HG03432 (cell line): ENCODE results near the gene RFNG.

Source experiments
- ATAC-seq: cut with Tn5 transposase; IDR thresholded peaks from one replicate; pipeline ENCODE4 v1.9.1; 2021; ENCODE audit warnings: mild to moderate bottlenecking, moderate library complexity; ENCODE audit not compliant: unreplicated experiment

The RFNG gene

GRCh38 chr17:82030470-82031302 is 20.9 kb downstream of the RFNG start:
- ATAC-seq = peak; percentile 43

GRCh38 chr17:82029990-82030469 is 21.6 kb downstream of the RFNG start:
- ATAC-seq = no peak

GRCh38 chr17:82029391-82029790 is 22.2 kb downstream of the RFNG start:
- ATAC-seq = no peak

GRCh38 chr17:82028966-82029365 is 22.6 kb downstream of the RFNG start:
- no peak for ATAC-seq

- no peak for ATAC-seq
These were observed 23.4 kb downstream of the RFNG start for GRCh38 chr17:82028246-82028645.

GRCh38 chr17:82025401-82026107 is 26.1 kb downstream of the RFNG start:
- no peak for ATAC-seq

- no peak for ATAC-seq
These were observed 26.8 kb downstream of the RFNG start for GRCh38 chr17:82024859-82025258.

- peak; percentile 1 for ATAC-seq
These were observed 28.0 kb downstream of the RFNG start for GRCh38 chr17:82023447-82024241.

GRCh38 chr17:82022981-82023446 is 28.6 kb downstream of the RFNG start, which contains the start of gene LRRC45:
Gene LRRC45 (plus strand): TSS chr17:82023305. CDS start chr17:82023644, 339 bp downstream.
- peak; percentile 84 for ATAC-seq

- no peak for ATAC-seq
These were observed 29.2 kb downstream of the RFNG start, which contains the start of gene CENPX for GRCh38 chr17:82022310-82022980. Gene CENPX (minus strand): TSS chr17:82022878. CDS start chr17:82022861, 17 bp downstream.

- ATAC-seq = no peak
These were observed 29.7 kb downstream of the RFNG start for GRCh38 chr17:82021900-82022309.

- no peak for ATAC-seq
These were observed 30.3 kb downstream of the RFNG start for GRCh38 chr17:82021107-82021899.

GRCh38 chr17:82020572-82021106 is 31.0 kb downstream of the RFNG start:
- ATAC-seq = no peak

GRCh38 chr17:82019690-82020571 is 31.7 kb downstream of the RFNG start:
- no peak for ATAC-seq

- no peak for ATAC-seq
These were observed 32.5 kb downstream of the RFNG start for GRCh38 chr17:82018989-82019689.

- no peak for ATAC-seq
These were observed 33.2 kb downstream of the RFNG start for GRCh38 chr17:82018152-82018988.
